GM23248 (cell line): ENCODE measurements around the gene SACM1L. TPM values are rescaled to one million over a fixed set of nuclear protein-coding genes. Genes with fewer than 3 reads are reported as not detected.

ENCODE experiments used
- DNase-seq: peaks from one replicate; pipeline ENCODE4 v3.0.0-alpha.2; 2015
- H2AFZ ChIP-seq: fragments of 200-600 bp; sonication (generic); 2 replicates; pipeline ENCODE4 v1.6.1; 2016; ENCODE audit warnings: antibody characterized with exemption
- H3F3A ChIP-seq: fragments of 200-600 bp; sonication (generic); 2 replicates; pipeline ENCODE4 v1.6.1; 2016; ENCODE audit warnings: mild to moderate bottlenecking, antibody characterized with exemption, mixed run types; ENCODE audit not compliant: insufficient read depth
- H3K27ac ChIP-seq: fragments of 200-600 bp; sonication (generic); 2 replicates; pipeline ENCODE4 v1.5.1; 2016; ENCODE audit warnings: mild to moderate bottlenecking
- H3K27me3 ChIP-seq: fragments of 200-600 bp; sonication (generic); replicated peaks from 2 replicates; pipeline ENCODE4 v1.6.1; 2016; ENCODE audit warnings: mild to moderate bottlenecking; ENCODE audit not compliant: insufficient read depth
- H3K36me3 ChIP-seq: fragments of 200-600 bp; sonication (generic); 2 replicates; pipeline ENCODE4 v1.6.1; 2016; ENCODE audit warnings: low read depth, mild to moderate bottlenecking
- H3K4me1 ChIP-seq: fragments of 200-600 bp; sonication (generic); 2 replicates; pipeline ENCODE4 v1.6.1; 2016; ENCODE audit warnings: mild to moderate bottlenecking; ENCODE audit not compliant: insufficient read depth
- H3K4me2 ChIP-seq: fragments of 200-600 bp; sonication (generic); one replicate; pipeline ENCODE4 v1.6.1; 2016; ENCODE audit warnings: mild to moderate bottlenecking; ENCODE audit not compliant: unreplicated experiment
- H3K4me3 ChIP-seq: fragments of 200-600 bp; sonication (generic); 2 replicates; pipeline ENCODE4 v1.5.1; 2016; ENCODE audit warnings: mild to moderate bottlenecking
- H3K79me2 ChIP-seq: fragments of 200-600 bp; sonication (generic); 2 replicates; pipeline ENCODE4 v1.6.1; 2016; ENCODE audit warnings: mild to moderate bottlenecking; ENCODE audit not compliant: insufficient read depth
- H3K9ac ChIP-seq: fragments of 200-600 bp; sonication (generic); 2 replicates; pipeline ENCODE4 v1.6.1; 2016; ENCODE audit warnings: mild to moderate bottlenecking
- H3K9me2 ChIP-seq: fragments of 200-600 bp; sonication (generic); 2 replicates; pipeline ENCODE4 v1.6.1; 2016; ENCODE audit warnings: mixed run types, mild to moderate bottlenecking, moderate library complexity; ENCODE audit not compliant: insufficient read depth
- H3K9me3 ChIP-seq: fragments of 200-600 bp; sonication (generic); one replicate; pipeline ENCODE4 v1.6.1; 2017; ENCODE audit warnings: low read depth
- H4K20me1 ChIP-seq: fragments of 200-600 bp; sonication (generic); 2 replicates; pipeline ENCODE4 v1.6.0; 2016; ENCODE audit not compliant: insufficient read depth
- EZH2 ChIP-seq: fragments of 200-600 bp; sonication (generic); IDR thresholded peaks from 2 replicates; pipeline ENCODE4 v1.6.1; 2018; ENCODE audit warnings: antibody characterized with exemption, mild to moderate bottlenecking; ENCODE audit not compliant: insufficient read depth, poor library complexity, severe bottlenecking
- EZH2phosphoT487 ChIP-seq: fragments of 200-600 bp; sonication (generic); IDR thresholded peaks from 2 replicates; pipeline ENCODE4 v1.6.1; 2018; ENCODE audit warnings: antibody characterized with exemption, moderate library complexity, mild to moderate bottlenecking, low read depth; ENCODE audit not compliant: insufficient read depth
- WGBS, 2 experiments: methylation state at CpG; one replicate each; pipeline ENCODE4 v1.1.6; 2015 to 2017; ENCODE audit warnings: low lambda C conversion rate in 2 of 2, low coverage in 1 of 2; ENCODE audit errors: missing lambda C conversion rate in 2 of 2; 5-methylcytosine and 5-hydroxymethylcytosine counted together
- in situ Hi-C: fragments of 300-500 bp; cut with MboI; formaldehyde crosslinking; loops from 2 replicates; pipeline ENCODE4 v1.15.0; 2020
- polyA plus RNA-seq: library from polyadenylated mRNA; unstranded; fragments of >200 nt; fragmentation: Nextera tagmentation; extraction: Ambion mirVana; gene quantifications from 2 replicates; pipeline ENCODE4 v1.2.1, GENCODE V29; 2016
- total RNA-seq: library from RNA; depleted of rRNA; stranded (reverse); fragments of >200 nt; shearing (Covaris generic); gene quantifications from 2 replicates; pipeline ENCODE4 v1.2.3, GENCODE V29; 2014

Gene SACM1L
- total and polyA plus RNA-seq, 2 experiments from 2014 or later: 33.6 to 33.9 TPM

DNA sequence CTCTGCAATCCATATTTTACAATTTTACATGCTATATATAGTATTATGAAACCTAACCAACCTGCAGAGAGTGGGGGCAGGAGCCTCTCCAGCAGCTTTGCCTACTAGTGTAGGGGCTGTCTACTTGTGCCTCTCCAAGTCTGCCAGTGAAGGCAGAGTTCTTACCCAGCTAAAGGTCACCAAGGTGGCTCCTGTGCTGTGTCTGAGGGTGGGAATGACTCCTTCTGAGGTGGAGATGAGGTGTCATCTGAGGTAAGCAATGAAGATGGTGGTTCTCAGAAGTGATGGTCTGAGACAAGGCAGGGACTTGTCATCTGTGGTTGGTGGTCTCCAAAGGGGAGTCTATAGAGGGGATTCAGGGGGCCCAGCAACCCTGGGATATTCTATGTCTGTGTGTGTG is 47.5 kb downstream of the SACM1L start:
- H3K9me3 ChIP-seq: no peaks in the 10 kb centered on the region
- no peaks in the 10 kb centered on the region for H3K4me1 ChIP-seq
- no peak for DNase-seq
- H3K9ac ChIP-seq: no peak overlapping the region
- peaks cover 71% of the 10 kb centered on the region for H3K36me3 ChIP-seq
- no peak overlapping the region for H3K27ac ChIP-seq
- no peak overlapping the region for H3K4me2 ChIP-seq
- in situ Hi-C loops: no loop called here
- TF ChIP-seq EZH2 (no peak), EZH2phosphoT487 (no peak)
- no peak overlapping the region for H3K4me3 ChIP-seq
- no peaks in the 10 kb centered on the region for H4K20me1 ChIP-seq
- H2AFZ ChIP-seq: no peak overlapping the region
- H3K27me3 ChIP-seq: no peaks in the 10 kb centered on the region
- H3K9me2 ChIP-seq: no peaks in the 10 kb centered on the region
- no peaks in the 10 kb centered on the region for H3F3A ChIP-seq
- 0 out of 2 replicates have a peak, but pooled peaks cover 5% of the 10 kb centered on the region for H3K79me2 ChIP-seq

DNA sequence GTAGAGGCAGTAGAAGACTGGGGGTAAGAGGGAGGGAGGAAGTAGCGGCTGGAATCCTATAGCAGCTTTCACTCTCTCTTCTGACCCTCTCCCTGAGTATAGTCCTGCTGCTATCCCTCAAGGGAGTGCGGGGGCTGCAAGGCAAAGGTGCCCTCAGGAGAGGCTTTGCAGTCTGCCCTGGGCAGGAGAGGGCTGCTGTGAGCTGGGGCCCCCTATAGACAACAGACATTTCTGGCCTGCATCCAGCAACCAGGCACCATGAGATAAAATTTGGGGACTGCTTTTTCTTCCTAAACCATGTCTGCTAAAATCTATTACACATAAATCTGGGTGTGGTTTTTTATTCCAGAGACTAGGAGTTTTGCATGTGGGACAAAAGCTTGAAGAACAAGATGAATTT is 48.0 kb downstream of the SACM1L start:
- no peak overlapping the region for H2AFZ ChIP-seq
- DNase-seq: no peak
- TF ChIP-seq EZH2phosphoT487: no peak
- TF ChIP-seq EZH2: no peak
- 95 to 97% methylated on average over 2 of the region's 2 CpGs for WGBS, 2 experiments
- no peaks in the 10 kb centered on the region for H3K27me3 ChIP-seq
- no peak overlapping the region for H3K4me2 ChIP-seq
- H3K27ac ChIP-seq: no peak overlapping the region
- peaks cover 70% of the 10 kb centered on the region for H3K36me3 ChIP-seq
- H3K4me1 ChIP-seq: no peaks in the 10 kb centered on the region
- no peaks in the 10 kb centered on the region for H3F3A ChIP-seq
- H3K79me2 ChIP-seq: 0 out of 2 replicates have a peak, but pooled peaks cover 5% of the 10 kb centered on the region
- no peak overlapping the region for H3K4me3 ChIP-seq
- H3K9ac ChIP-seq: no peak overlapping the region
- in situ Hi-C loops: no loop called here
- no peaks in the 10 kb centered on the region for H3K9me3 ChIP-seq
- no peaks in the 10 kb centered on the region for H4K20me1 ChIP-seq
- no peaks in the 10 kb centered on the region for H3K9me2 ChIP-seq

DNA sequence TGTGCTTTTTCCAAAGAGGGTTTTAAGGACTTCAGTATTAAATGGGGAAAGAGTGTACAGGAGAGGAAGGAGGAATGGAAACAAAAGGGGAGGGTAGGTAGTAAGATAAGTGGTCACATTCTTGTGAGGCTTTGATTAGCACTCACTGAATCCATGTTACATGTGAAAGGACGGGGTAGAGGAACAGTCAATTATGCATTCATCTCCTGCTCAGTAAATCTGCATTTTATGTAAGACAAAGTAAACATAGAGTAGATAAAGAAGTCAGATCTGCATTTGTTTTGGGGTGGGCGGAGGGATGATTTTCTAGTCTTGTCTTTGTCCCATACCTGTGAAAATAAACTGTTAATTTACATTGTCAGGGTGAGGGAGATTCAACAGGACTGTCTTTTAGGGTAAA is 50.8 kb downstream of the SACM1L start:
- H3K4me1 ChIP-seq: no peaks in the 10 kb centered on the region
- H3K4me2 ChIP-seq: no peak overlapping the region
- H3K9me2 ChIP-seq: no peaks in the 10 kb centered on the region
- H3F3A ChIP-seq: no peaks in the 10 kb centered on the region
- in situ Hi-C loops: no loop called here
- no peak for TF ChIP-seq EZH2
- no peak for TF ChIP-seq EZH2phosphoT487
- H3K4me3 ChIP-seq: no peak overlapping the region
- peaks cover 73% of the 10 kb centered on the region for H3K36me3 ChIP-seq
- H3K27me3 ChIP-seq: no peaks in the 10 kb centered on the region
- no peak overlapping the region for H2AFZ ChIP-seq
- no peaks in the 10 kb centered on the region for H4K20me1 ChIP-seq
- H3K27ac ChIP-seq: no peak overlapping the region
- 0 out of 2 replicates have a peak, but pooled peaks cover 5% of the 10 kb centered on the region for H3K79me2 ChIP-seq
- H3K9me3 ChIP-seq: no peaks in the 10 kb centered on the region
- 95 to 100% methylated on average over 2 of the region's 2 CpGs for WGBS, 2 experiments
- no peak overlapping the region for H3K9ac ChIP-seq
- DNase-seq: no peak

DNA sequence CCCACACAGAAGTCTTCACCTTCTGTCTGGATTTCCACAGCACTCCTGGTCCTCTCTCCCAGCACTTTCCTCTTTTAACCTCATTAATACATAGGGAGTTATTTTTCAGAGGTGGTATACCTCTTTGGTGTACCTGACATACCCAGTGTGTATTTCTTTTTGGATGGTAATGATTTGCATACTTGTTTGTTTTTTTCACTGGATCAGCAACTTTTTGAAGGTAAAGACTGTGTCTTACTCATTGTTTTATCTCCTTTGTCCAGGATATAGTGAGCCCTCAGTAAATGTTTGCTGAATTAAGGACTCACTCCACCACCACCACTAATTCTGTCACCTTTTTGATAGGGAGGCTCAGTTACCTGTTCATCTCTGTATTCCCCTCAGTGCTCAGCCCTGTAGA is 52.1 kb downstream of the SACM1L start:
- no peak for TF ChIP-seq EZH2phosphoT487
- TF ChIP-seq EZH2: no peak
- H3K36me3 ChIP-seq: peaks cover 63% of the 10 kb centered on the region

DNA sequence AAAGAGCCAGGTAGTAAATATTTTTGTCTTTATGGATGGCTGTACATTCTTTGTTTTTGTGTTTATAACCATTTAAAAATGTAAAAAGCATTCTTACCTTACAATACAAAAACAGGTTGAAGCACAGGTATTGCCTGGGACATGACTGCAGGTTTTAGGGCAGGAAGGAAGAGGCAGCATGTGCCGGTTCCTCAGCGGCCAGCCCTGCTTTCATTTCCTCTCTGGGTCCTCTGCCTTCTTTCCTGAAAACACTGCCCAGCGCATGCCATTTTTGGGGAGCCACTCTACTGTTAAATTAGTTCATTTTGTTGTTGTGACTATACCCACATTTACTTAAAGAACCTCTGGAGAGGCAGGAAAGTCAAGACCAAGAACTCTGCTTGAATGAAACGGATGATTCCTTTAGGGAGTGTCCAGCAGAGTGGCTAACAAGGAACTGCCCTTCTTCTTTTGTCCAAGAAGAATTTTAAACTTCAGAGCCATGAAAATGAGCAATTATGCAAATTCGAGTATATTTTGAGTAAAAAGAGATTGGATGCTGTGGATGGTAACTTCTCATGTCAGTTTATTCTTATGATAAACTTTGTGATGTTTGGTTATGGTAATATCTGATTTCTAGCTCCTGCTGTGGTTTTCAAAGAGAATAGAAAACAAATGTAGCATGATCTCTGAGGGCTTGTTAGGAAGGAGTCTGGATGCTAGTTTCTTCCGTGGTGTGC is 52.7 kb downstream of the SACM1L start:
- Histone ChIP-seq H3K36me3 (peaks cover 58% of the 10 kb centered on the region), H3K4me2 (no peak overlapping the region), H3K27me3 (no peaks in the 10 kb centered on the region), H3K79me2 (no peaks in the 10 kb centered on the region), H3K27ac (no peak overlapping the region), H3K9me3 (no peaks in the 10 kb centered on the region), H3K9me2 (no peaks in the 10 kb centered on the region), H3K4me3 (no peak overlapping the region), H4K20me1 (no peaks in the 10 kb centered on the region), H3F3A (no peaks in the 10 kb centered on the region), H3K9ac (no peak overlapping the region), H2AFZ (no peak overlapping the region), H3K4me1 (no peaks in the 10 kb centered on the region)
- DNase-seq: no peak
- in situ Hi-C loops: no loop called here
- TF ChIP-seq EZH2phosphoT487 (no peak), EZH2 (no peak)
- 80 to 84% methylated on average over 6 of the region's 6 CpGs for WGBS, 2 experiments

More for the DNA sequence above, 52.1 kb downstream of the SACM1L start:
- Histone ChIP-seq H3K27ac (no peak overlapping the region), H3K4me1 (no peaks in the 10 kb centered on the region), H3K9me2 (no peaks in the 10 kb centered on the region), H3K9me3 (no peaks in the 10 kb centered on the region), H3K79me2 (0 out of 2 replicates have a peak, but pooled peaks cover under 1% of the 10 kb centered on the region), H2AFZ (no peak overlapping the region), H3F3A (no peaks in the 10 kb centered on the region), H3K9ac (no peak overlapping the region), H3K4me3 (no peak overlapping the region), H3K4me2 (no peak overlapping the region), H4K20me1 (no peaks in the 10 kb centered on the region), H3K27me3 (no peaks in the 10 kb centered on the region)
- DNase-seq: no peak
- in situ Hi-C loops: no loop called here
